RPMI7951 (cell line): Measurements from ENCODE around the gene SH3BP1. TPM values are rescaled to one million over a fixed set of nuclear protein-coding genes. Genes with fewer than 3 reads are reported as not detected.

ENCODE experiments used
- total RNA-seq: library from RNA; depleted of rRNA; stranded (reverse); fragments of >200 nt; shearing (Covaris generic); gene quantifications from 2 replicates; pipeline ENCODE4 v1.2.3, GENCODE V29; 2014; rRNA removed

Gene SH3BP1
- total RNA-seq, 1 experiment from 2014 or later = 19.9 TPM

Other genes starting within 250 kb of the SH3BP1 start
- gene ELFN2, start 212.2 kb upstream of the SH3BP1 start, total RNA-seq = under 0.01 TPM in 1 of 2 replicates, not detected in the other
- not detected in 2 replicates for gene MFNG, start 153.3 kb upstream of the SH3BP1 start, total RNA-seq
- 3.5 and 3.6 TPM in 2 replicates for gene CARD10, start 120.3 kb upstream of the SH3BP1 start, total RNA-seq
- 18.4 and 19.7 TPM in 2 replicates for gene CDC42EP1, start 79.2 kb upstream of the SH3BP1 start, total RNA-seq
- gene LGALS2, start 59.6 kb upstream of the SH3BP1 start, total RNA-seq = not detected in 2 replicates
- gene GGA1, start 30.8 kb upstream of the SH3BP1 start, total RNA-seq = 29.7 and 31.3 TPM in 2 replicates
- 14.5 and 16.6 TPM in 2 replicates for gene PDXP, start 19.1 kb downstream of the SH3BP1 start, total RNA-seq
- gene LGALS1, start 36.0 kb downstream of the SH3BP1 start, total RNA-seq = 7,179 and 7,611 TPM in 2 replicates
- 28.8 and 39.6 TPM in 2 replicates for gene NOL12, start 46.7 kb downstream of the SH3BP1 start, total RNA-seq
- 68.2 and 102 TPM in 2 replicates for gene TRIOBP, start 57.4 kb downstream of the SH3BP1 start, total RNA-seq
- gene GCAT, start 168.3 kb downstream of the SH3BP1 start, total RNA-seq = 15.1 and 24.4 TPM in 2 replicates
- gene GALR3, start 183.7 kb downstream of the SH3BP1 start, total RNA-seq = not detected in 2 replicates
- 26.0 and 26.8 TPM in 2 replicates for gene ANKRD54, start 204.7 kb downstream of the SH3BP1 start, total RNA-seq
- gene EIF3L, start 209.8 kb downstream of the SH3BP1 start, total RNA-seq = 299 and 374 TPM in 2 replicates